CD1c-positive myeloid dendritic cell (primary cell): ENCODE data around the gene RNASE3.
"Not testable (repeated sequence)": the region's sequence is repeated elsewhere in the genome, so short reads cannot be mapped to it uniquely, and the experiment has no call there.

Source experiments
- DNase-seq: peaks from one replicate; pipeline ENCODE4 v3.0.0-alpha.2; 2016; ENCODE audit errors: extremely low spot score

RNASE3 gene

DNA sequence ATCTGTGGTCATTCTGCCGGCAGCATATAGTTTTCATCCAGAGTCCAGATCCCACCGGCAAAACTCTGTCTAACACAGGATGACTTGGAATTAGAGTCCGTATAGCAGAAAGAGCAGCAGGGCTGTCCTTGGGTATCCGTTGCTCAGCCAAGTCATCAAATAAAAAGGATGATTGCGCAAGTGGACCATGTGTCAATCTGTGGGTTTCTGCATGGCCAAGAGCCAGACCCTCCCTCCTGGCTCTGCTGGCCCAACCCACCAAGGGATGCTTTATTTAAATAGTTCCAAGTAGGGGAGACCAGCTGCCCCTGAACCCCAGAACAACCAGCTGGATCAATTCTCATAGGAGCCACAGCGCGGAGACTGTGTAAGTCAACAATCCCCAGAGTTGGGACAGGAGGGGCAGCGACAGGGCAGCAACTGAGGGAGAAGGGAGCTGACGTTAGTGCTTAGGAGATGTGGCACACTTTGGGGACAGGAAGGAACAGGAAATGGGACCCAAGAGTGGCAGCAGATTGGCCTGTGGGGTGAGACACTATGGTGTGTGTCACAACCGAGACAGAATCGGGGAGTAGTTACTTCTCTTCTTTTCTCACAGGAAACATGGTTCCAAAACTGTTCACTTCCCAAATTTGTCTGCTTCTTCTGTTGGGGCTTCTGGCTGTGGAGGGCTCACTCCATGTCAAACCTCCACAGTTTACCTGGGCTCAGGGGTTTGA is 28.0 kb downstream of the RNASE3 start:
- peak; percentile 44 for DNase-seq

DNA sequence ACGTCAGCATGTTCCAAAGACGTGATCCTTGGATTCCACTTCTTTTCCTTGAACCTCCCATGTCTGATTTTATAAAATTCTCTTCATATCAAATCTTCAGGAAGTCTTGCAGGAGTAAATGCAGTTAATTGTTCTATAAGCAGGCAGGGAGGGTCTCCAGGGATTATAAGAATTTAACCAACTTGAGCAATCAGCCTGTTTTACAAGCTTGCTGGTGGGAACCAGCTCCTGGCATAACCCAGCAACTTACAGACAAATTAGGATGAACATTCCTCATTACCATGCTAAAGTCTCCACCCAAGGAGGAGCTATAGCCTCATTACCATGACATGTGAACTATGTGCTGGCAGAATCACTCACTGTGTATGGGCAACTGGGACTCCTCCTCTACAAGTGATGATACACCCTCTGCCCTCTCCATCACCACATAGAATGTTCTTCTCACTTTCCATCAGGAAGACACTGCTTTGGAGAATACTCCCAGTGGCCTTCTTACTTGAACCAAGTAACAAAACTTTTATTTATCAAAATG is 32.6 kb downstream of the RNASE3 start:
- not testable (repeated sequence) for DNase-seq

DNA sequence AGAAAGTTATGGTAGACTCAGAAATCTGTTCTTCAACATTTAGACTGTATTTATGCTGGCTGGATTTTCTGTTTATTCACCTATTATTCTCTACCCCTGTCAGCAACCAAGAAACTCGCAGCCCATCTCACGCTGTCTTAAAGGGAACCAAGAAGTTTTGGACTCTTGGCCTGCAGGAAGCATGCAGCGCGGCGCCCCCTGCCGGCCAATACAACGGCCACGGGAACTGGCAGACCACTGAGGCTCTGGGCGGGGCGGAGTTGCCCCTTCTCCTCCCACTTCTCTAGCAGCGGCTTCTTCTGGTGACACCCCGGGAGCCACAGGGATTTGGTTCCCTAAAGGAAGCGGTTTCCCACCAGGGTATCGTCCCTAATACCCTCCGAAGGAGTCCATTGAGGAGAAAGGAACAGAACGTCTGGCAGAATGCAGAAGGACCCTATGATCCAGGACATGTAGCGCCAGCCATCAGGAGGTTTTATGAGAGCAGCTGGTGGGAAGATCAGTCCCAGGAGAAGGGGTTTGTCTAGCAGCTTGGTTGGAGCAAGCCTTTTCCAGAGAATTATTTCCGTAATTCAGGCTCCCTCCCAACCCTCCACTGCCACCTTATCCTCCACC is 43.1 kb downstream of the RNASE3 start:
- DNase-seq: peak; percentile 35

DNA sequence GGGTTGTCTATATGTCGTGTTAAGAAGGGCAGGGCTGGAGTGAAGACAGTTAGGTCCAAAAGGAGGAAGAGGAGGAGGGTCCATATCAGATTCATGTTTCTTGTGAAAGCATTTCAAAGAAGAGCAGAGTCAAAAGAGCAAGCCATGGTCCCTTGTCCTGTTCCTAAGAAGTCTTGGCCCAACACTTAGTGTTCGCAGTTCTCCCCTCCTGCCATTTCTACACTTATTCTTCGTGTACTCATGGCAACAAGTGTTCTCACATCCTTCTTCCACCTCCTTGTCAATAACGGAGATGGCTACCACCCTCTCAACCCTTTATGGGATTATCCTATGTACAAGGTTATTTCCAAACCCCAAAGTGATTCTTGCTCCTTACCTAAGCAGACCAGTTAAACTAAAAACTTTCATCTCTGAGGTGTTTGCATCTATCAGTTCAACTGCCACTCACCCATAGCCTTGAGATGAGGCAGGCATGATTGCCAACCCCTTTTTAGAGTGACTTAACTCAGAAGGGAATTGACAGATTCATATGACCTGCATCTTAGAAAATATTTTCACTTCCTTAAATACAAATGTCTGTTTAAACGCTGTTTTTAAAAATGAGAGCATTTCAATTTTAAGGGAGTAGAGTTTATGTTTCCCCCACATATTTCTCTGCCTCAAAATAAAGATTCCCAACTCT is 44.3 kb downstream of the RNASE3 start:
- DNase-seq: peak; percentile 51
